Ovary (tissue), 10 donors: ENCODE results near the gene INHA. TPM values are rescaled to one million over a fixed set of nuclear protein-coding genes. Genes with fewer than 3 reads are reported as not detected.

Experiments used
- DNase-seq, 5 donors: peaks; one replicate each; pipeline ENCODE4 v3.0.0-alpha.2; 2019 to 2020
- H3K27ac ChIP-seq, 2 donors: fragments of 200-600 bp; one replicate each; pipeline versions ENCODE4 v1.5.1 to v1.8.0; 2019 to 2022
- H3K27me3 ChIP-seq: fragments of 200-600 bp; one replicate; pipeline ENCODE4 v1.8.0; 2022
- H3K36me3 ChIP-seq: fragments of 200-600 bp; sonication (generic); one replicate; pipeline ENCODE4 v1.5.1; 2019
- H3K4me1 ChIP-seq: one replicate; pipeline ENCODE4 v1.8.1; 2013; ENCODE audit warnings: mild to moderate bottlenecking, moderate library complexity; ENCODE audit not compliant: insufficient read depth
- H3K4me3 ChIP-seq: fragments of 200-600 bp; sonication (generic); one replicate; pipeline ENCODE4 v1.5.1; 2017
- H3K9me3 ChIP-seq, 2 donors: fragments of 200-600 bp in 1 of 2; sonication (generic) in 1 of 2; one replicate each; pipeline versions ENCODE4 v1.5.1 to v1.8.1; 2013 to 2019; ENCODE audit warnings: mild to moderate bottlenecking in 1 of 2, moderate library complexity in 1 of 2
- EP300 ChIP-seq: sonication (generic); formaldehyde crosslinking; IDR thresholded peaks from one replicate; pipeline ENCODE4 v1.6.1; 2017; ENCODE audit warnings: antibody characterized with exemption
- POLR2A ChIP-seq: fragments of 450-650 bp; IDR thresholded peaks from one replicate; pipeline ENCODE4 v1.6.1; 2017; ENCODE audit warnings: antibody characterized with exemption, mild to moderate bottlenecking, moderate library complexity
- WGBS, 3 donors: extraction: QIAGEN DNeasy Blood & Tissue Kit in 1 of 3; methylation state at CpG; one replicate each; pipeline versions ENCODE4 v1.1.5 to v1.1.7; 2013 to 2017; 5-methylcytosine and 5-hydroxymethylcytosine counted together
- intact Hi-C, 4 donors: fragments of 100-400 bp; cut with DNase I; formaldehyde crosslinking; loops; one replicate each; pipeline versions ENCODE4 v1.11.0 to v1.15.1; 2022 to 2023
- long read RNA-seq, 3 donors: library from polyadenylated mRNA in 2 of 3; unstranded in 2 of 3; transcript quantifications; one replicate each; pipeline ENCODE4 v2.0.0 and lab custom pipeline, GENCODE V29; 2021 to 2026
- polyA plus RNA-seq, 2 donors: library from polyadenylated mRNA; stranded (reverse); fragments of 200-250 nt in 1 of 2; fragments of 350-450 nt in 1 of 2; fragmentation: Illumina TruSeq in 1 of 2; extraction: RNeasy Lipid Tissue Mini Kit (QIAGEN cat#74804) in 1 of 2; gene quantifications; one replicate each; pipeline ENCODE4 v1.2.3, GENCODE V29; 2013 to 2014
- total RNA-seq, 7 donors: library from RNA; depleted of rRNA in 2 of 7; stranded (reverse); fragments of >200 nt in 2 of 7; fragmentation: NEBNext Ultra II Directional in 3 of 7; extraction: Animal tissue kit (Norgen Biotek cat#: 25700) in 3 of 7; gene quantifications; one replicate each; pipeline versions ENCODE4 v1.1.0 to v1.2.4, GENCODE V29; 2016 to 2023
- TF ChIP-seq, protein P1 (sequence below), 3 donors: fragments of 450-650 bp in 2 of 3; fragments of 200-600 bp in 1 of 3; IDR thresholded peaks; one replicate each; pipeline versions ENCODE4 v1.5.1 to v1.8.0; 2016 to 2022; ENCODE audit warnings: antibody characterized with exemption in 3 of 3, mild to moderate bottlenecking in 1 of 3
- donor health status: DM: no; HTN: no; CAD: no; lungs with moderate emphysema.
- donor health status: DM: no; HTN: no; CAD: no.
- donor health status: Bipolar disorder and iron deficiency.
- donor health status: DM: yes; HTN: yes; CAD: no.
- donor health status: DM: no; HTN: no; CAD: no.
- donor health status: DM: yes; HTN: yes; CAD: no.

The INHA gene, protein sequence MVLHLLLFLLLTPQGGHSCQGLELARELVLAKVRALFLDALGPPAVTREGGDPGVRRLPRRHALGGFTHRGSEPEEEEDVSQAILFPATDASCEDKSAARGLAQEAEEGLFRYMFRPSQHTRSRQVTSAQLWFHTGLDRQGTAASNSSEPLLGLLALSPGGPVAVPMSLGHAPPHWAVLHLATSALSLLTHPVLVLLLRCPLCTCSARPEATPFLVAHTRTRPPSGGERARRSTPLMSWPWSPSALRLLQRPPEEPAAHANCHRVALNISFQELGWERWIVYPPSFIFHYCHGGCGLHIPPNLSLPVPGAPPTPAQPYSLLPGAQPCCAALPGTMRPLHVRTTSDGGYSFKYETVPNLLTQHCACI
- 100 to 1,000 TPM in 2 of 7 donors, 10 to 100 TPM in 5; 38.4 to 165 (median 78.3) TPM for total RNA-seq
- polyA plus RNA-seq: 100 to 1,000 TPM in 1 of 2 donors, 10 to 100 TPM in 1; 96.3 to 162 TPM
- long read RNA-seq, donor 1, transcript INHA-201 (2 exons, 1,468 nt): major isoform, 162 of 181 reads
- long read RNA-seq, donor 1, partial matches to known transcripts: 7 of 181 reads
- long read RNA-seq, donor 1, other reads (novel, unspliced or antisense): 12 of 181 reads
- long read RNA-seq, donor 2, transcript INHA-201 (2 exons, 1,468 nt): major isoform, 12 of 12 reads
- long read RNA-seq, donor 2, partial matches to known transcripts: 0 of 12 reads
- long read RNA-seq, donor 2, other reads (novel, unspliced or antisense): 0 of 12 reads
- long read RNA-seq, donor 3, transcript INHA-201 (2 exons, 1,468 nt): major isoform, 114 of 136 reads
- long read RNA-seq, donor 3, partial matches to known transcripts: 1 of 136 reads
- long read RNA-seq, donor 3, other reads (novel, unspliced or antisense): 21 of 136 reads

DNA sequence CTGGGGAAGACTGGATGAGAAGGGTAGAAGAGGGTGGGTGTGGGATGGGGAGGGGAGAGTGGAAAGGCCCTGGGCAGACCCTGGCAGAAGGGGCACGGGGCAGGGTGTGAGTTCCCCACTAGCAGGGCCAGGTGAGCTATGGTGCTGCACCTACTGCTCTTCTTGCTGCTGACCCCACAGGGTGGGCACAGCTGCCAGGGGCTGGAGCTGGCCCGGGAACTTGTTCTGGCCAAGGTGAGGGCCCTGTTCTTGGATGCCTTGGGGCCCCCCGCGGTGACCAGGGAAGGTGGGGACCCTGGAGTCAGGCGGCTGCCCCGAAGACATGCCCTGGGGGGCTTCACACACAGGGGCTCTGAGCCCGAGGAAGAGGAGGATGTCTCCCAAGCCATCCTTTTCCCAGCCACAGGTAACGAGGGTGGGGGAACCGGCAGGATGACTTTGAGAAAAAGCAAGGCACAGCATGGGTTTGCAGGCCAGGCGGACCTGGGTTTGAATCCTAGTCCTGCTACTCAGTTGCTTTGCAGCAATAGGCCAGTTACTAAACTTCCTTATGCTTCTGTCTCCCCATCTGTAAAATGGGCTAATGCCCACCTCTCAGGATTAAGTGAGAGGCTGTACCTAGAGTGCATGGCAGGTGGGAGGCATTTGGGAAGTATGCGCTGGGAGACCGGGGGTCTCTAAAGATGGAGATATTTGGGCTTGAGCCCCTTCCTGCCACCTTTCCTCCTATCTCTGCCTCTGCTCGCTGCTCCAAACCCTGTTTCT is at the start of gene INHA:
TSS of gene INHA (plus strand) at position 74 of the 765 bp plus-strand sequence. CDS start at position 139, 65 bp downstream.
- WGBS, 3 donors: 67 to 79% (median 75%) methylated on average over 13 of the region's 13 CpGs
- peak within 1 kb of the TSS; percentile 95 to 97 for H3K27ac ChIP-seq
- H3K27me3 ChIP-seq: no peaks in the 10 kb centered on the region
- H3K4me3 ChIP-seq: peak within 1 kb of the TSS; percentile 65
- no peaks in the 10 kb centered on the region for H3K36me3 ChIP-seq
- DNase-seq: no peak
- intact Hi-C loops: loop anchor here in 2 of 4 donors (5.0 kb wide), 3 partner anchors 35 to 70 kb away; partner anchors contain the start of gene SLC4A3 (in 1 of the 2)
- no peak for TF ChIP-seq EP300
- TF ChIP-seq, protein P1, sequence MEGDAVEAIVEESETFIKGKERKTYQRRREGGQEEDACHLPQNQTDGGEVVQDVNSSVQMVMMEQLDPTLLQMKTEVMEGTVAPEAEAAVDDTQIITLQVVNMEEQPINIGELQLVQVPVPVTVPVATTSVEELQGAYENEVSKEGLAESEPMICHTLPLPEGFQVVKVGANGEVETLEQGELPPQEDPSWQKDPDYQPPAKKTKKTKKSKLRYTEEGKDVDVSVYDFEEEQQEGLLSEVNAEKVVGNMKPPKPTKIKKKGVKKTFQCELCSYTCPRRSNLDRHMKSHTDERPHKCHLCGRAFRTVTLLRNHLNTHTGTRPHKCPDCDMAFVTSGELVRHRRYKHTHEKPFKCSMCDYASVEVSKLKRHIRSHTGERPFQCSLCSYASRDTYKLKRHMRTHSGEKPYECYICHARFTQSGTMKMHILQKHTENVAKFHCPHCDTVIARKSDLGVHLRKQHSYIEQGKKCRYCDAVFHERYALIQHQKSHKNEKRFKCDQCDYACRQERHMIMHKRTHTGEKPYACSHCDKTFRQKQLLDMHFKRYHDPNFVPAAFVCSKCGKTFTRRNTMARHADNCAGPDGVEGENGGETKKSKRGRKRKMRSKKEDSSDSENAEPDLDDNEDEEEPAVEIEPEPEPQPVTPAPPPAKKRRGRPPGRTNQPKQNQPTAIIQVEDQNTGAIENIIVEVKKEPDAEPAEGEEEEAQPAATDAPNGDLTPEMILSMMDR (IDR thresholded peaks at IDR 0.05): no peak
- no peak for TF ChIP-seq POLR2A
- H3K4me1 ChIP-seq: peaks cover 11% of the 10 kb centered on the region
- H3K9me3 ChIP-seq: no peaks in the 10 kb centered on the region

DNA sequence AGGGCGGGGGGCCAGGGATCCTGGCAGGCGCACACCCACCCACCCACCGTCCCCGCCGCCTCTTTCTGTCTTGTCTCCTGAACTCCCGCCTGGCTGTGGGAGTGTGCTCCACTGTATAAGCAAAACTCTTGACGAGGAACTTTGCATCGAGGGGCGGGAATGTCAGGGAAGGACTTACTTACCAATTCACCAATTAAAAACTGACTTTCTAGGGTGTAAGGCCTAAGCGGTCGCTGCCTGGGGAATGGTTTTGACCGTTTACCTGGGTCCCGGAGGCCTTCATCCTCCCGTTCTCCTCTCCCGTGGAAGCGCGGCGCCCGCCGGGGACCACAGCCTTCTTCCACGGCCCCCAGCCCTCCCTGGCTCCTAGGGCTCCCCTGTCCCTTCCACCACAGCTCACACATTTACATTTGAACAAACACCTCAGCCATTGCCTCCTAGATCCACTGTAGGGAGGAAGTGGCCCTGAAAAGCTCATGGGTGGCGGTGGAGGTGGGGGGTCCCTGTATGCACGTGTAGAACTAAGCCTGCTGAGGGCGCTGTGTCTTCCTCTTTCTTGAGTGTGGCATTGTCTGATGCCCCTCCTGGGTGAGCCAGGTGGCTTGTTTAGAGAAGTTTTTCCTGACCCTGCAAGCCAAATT is 49.0 kb upstream of the INHA start:
- DNase-seq: no peak
- intact Hi-C loops: loop anchor here in 3 of 4 donors (5.0 to 10.0 kb wide), 3 partner anchors 48 to 248 kb away; partner anchors contain the start of gene DNAJB2 (in 2 of the 3)
- H3K9me3 ChIP-seq: no peaks in the 10 kb centered on the region
- H3K4me1 ChIP-seq: no peaks in the 10 kb centered on the region
- H3K27ac ChIP-seq: no peak overlapping the region
- WGBS, 3 donors: 25 to 29% (median 28%) methylated on average over 24 of the region's 24 CpGs
- no peaks in the 10 kb centered on the region for H3K36me3 ChIP-seq
- H3K4me3 ChIP-seq: peak overlapping the region; percentile 27
- H3K27me3 ChIP-seq: no peaks in the 10 kb centered on the region
- no peak for TF ChIP-seq EP300
- TF ChIP-seq, protein P1 (IDR thresholded peaks at IDR 0.05): no peak
- no peak for TF ChIP-seq POLR2A

DNA sequence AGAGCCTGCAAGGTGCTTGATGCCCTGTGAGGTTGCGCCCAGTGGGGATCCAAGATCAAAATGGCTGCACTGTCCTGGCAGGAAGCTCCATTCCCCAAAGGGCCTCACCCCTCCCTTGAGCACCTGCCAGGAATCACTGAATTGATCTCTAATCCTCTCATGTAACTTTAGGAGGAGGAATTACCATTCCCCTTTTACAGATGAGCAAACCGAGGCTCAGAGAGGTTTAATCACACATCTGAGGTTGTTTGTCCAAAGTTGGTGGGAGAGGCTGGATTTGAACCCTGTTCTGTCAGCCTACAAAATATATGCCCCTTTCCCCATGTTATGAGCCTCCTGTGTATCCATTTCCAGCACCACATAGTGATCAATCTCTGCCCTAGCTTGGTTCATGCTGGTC is 47.3 kb upstream of the INHA start:
- H3K4me1 ChIP-seq: no peaks in the 10 kb centered on the region
- 88 to 94% (median 90%) methylated on average over 2 of the region's 2 CpGs for WGBS, 3 donors
- H3K4me3 ChIP-seq: no peak overlapping the region
- DNase-seq: no peak
- H3K27me3 ChIP-seq: no peaks in the 10 kb centered on the region
- H3K36me3 ChIP-seq: no peaks in the 10 kb centered on the region
- H3K9me3 ChIP-seq: no peaks in the 10 kb centered on the region
- no peak overlapping the region for H3K27ac ChIP-seq
- intact Hi-C loops: loop anchor here in 3 of 4 donors (2.0 to 10.0 kb wide), 5 partner anchors 42 to 250 kb away; partner anchors contain the start of gene DNAJB2 (in 2 of the 3)
- TF ChIP-seq POLR2A (no peak), EP300 (no peak)
- TF ChIP-seq, protein P1 (IDR thresholded peaks at IDR 0.05): no peak
